Head of caudate nucleus (tissue), 42 donors: Measurements from ENCODE around the gene SULT1E1.

ENCODE experiments used
- DNase-seq, 42 donors: peaks; one replicate each; pipeline versions ENCODE4 v3.0.0 to v3.0.0-alpha.2; 2020 to 2021; ENCODE audit warnings: mixed read lengths in 7 of 42
- intact Hi-C: fragments of 100-400 bp; cut with DNase I; formaldehyde crosslinking; loops from one replicate; pipeline ENCODE4 v1.15.0; 2022

SULT1E1 gene

DNA sequence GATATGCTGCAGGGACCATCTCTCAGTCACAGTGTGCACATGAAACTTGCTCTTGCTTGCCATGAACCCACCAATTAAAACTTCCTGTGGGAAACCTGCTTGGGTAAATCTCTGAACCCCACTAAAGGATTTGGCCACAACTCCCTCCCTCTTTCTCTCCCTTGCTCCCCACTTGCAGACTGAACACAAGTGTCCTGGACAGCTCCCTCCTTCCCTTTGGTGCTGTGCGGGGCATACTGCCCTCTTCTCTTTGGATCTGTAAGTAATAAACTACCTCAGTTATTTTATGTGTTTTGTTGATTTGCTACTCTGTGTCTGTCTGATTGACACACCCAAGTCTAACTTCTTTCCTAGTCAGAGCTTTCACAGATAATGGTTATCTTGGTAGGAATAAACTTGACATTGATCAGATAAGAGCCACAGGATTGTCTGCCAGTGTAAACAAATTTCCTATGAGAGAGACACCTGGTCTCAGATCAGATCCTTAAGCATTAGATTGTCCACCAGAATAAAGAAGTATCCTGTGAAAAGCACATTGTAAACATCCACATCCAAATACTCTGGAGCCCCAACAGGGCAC, 41.8 kb downstream of the SULT1E1 start:
- no peak for DNase-seq
- intact Hi-C loops = no loop called here

- DNase-seq = no peak
- intact Hi-C loops = no loop called here
Measured at GRCh38 chr4:69816236-69816635, 43.7 kb downstream of the SULT1E1 start.

GRCh38 chr4:69813628-69814027, 46.3 kb downstream of the SULT1E1 start:
- intact Hi-C loops = no loop called here

DNA sequence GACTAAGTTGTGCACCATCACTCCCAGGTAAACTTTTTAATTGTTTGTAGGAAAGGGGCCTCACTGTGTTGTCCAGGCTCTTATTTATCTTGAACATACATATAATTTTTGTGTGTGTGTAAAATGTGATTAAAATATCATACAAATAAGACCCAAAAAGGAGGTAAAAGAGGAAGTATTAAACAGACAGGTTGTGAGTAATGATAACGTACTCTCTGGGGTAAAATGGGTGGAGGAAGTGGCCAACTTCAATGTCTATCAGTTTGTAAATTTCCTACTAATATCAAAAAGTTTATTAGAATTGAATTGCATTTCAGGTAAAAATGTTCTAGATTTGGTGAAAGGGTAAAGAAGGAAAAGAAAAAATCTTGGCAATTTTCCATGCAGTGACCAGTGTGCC, 48.8 kb downstream of the SULT1E1 start:
- intact Hi-C loops = no loop called here
- DNase-seq = no peak

More at GRCh38 chr4:69813628-69814027, 46.3 kb downstream of the SULT1E1 start:
- no peak for DNase-seq

DNA sequence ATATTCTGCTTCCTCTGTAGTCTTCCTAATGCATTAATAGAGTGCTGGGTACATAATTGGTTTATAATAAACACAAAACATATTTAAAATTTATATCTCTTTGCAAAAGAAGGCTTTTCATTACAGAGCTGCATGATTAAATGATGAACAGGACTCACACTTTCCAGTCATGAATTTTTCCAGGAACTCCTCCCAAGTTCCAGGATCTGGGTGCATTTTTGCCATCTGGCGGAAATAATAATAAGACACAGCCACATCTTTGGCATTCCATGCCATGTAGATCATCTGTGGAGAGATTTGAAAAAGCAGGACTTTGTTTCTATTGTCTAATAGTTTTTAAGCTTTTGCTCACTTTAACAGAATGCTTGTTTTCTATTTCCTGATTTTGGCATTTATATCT, 59.3 kb downstream of the SULT1E1 start:
- DNase-seq = no peak
- intact Hi-C loops = no loop called here

DNA sequence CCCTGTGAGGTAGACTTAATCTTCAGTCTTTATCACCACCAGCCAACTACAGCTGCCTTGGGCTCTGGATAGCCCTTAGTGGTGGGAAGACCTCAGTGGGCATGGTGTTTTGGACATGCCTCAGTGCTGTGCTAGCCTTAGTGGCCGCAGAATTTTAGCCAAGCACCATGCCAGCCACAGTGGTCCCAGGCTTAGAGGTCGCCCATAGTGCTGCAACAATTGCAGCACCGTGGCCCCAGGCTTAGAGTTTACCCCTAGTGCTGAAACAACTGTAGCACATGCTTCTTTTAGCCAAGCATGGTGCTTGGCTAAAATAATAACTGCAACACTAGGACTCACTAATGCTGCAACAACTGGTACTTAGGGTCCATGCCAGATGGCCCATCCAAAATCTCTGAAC, 60.6 kb downstream of the SULT1E1 start:
- intact Hi-C loops = no loop called here
- no peak for DNase-seq

DNA sequence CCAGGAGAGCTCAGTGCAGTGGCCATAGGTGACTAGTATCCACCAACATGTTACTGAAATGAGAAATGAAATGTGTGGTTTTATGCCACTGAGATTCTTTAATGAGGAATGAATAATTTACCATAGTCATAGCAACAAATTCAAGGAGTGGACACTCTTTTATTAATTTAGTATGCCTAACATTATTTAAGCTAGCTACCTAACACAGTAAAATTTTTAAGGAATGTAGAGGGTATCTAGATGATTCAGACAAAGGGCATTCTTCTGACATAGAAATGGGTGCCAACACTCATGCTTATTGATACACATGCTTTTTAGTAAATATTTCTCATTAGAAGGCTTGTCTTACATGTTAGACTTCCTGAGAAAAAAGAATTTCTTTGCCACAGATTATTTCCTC, 66.2 kb downstream of the SULT1E1 start:
- intact Hi-C loops = no loop called here
- no peak for DNase-seq
